H9 (cell line): ENCODE data around the gene CHORDC1. TPM values are rescaled to one million over a fixed set of nuclear protein-coding genes. Genes with fewer than 3 reads are reported as not detected.

Experiments
- DNase-seq: peaks from one replicate; pipeline ENCODE4 v3.0.0-alpha.2; 2017
- H2AFZ ChIP-seq: one replicate; pipeline ENCODE4 v1.6.1; 2013; ENCODE audit warnings: mild to moderate bottlenecking, low read length, control low read depth, moderate library complexity
- H2AK5ac ChIP-seq: 2 replicates; pipeline ENCODE4 v1.6.1; 2013; ENCODE audit warnings: low read length, control low read depth, mixed read lengths; ENCODE audit not compliant: insufficient read length
- H2BK120ac ChIP-seq: one replicate; pipeline ENCODE4 v1.6.1; 2013; ENCODE audit warnings: low read depth, mild to moderate bottlenecking, low read length, control low read depth, inconsistent platforms; ENCODE audit not compliant: poor library complexity, severe bottlenecking
- H2BK12ac ChIP-seq: 2 replicates; pipeline ENCODE4 v1.6.1; 2013; ENCODE audit warnings: low read length, control low read depth, mixed read lengths, low read depth; ENCODE audit not compliant: insufficient read length
- H2BK15ac ChIP-seq: 2 replicates; pipeline ENCODE4 v1.6.1; 2013; ENCODE audit warnings: low read depth, low read length, control low read depth
- H2BK20ac ChIP-seq: one replicate; pipeline ENCODE4 v1.6.1; 2013; ENCODE audit warnings: low read depth, mild to moderate bottlenecking, low read length, control low read depth, inconsistent platforms; ENCODE audit not compliant: poor library complexity, severe bottlenecking
- H2BK5ac ChIP-seq: 2 replicates; pipeline ENCODE4 v1.6.1; 2013; ENCODE audit warnings: low read length, control low read depth, mixed read lengths; ENCODE audit not compliant: insufficient read length
- H3K14ac ChIP-seq: 2 replicates; pipeline ENCODE4 v1.6.1; 2013; ENCODE audit warnings: low read length, control low read depth; ENCODE audit not compliant: insufficient read depth
- H3K18ac ChIP-seq: 2 replicates; pipeline ENCODE4 v1.6.1; 2013; ENCODE audit warnings: low read depth, mild to moderate bottlenecking, mixed read lengths, low read length, control low read depth; ENCODE audit not compliant: insufficient read length
- H3K23ac ChIP-seq: 2 replicates; pipeline ENCODE4 v1.6.1; 2013; ENCODE audit warnings: low read length, control low read depth, mixed read lengths, low read depth; ENCODE audit not compliant: insufficient read length
- H3K23me2 ChIP-seq: 2 replicates; pipeline ENCODE4 v1.6.1; 2013; ENCODE audit warnings: low read depth, mild to moderate bottlenecking, mixed read lengths, low read length, control low read depth; ENCODE audit not compliant: insufficient read length, poor library complexity, severe bottlenecking
- H3K27ac ChIP-seq: 2 replicates; pipeline ENCODE4 v1.5.1; 2013; ENCODE audit warnings: low read length, control low read depth, mixed read lengths, low read depth; ENCODE audit not compliant: insufficient read length
- H3K27me3 ChIP-seq: 2 replicates; pipeline ENCODE4 v1.6.1; 2013; ENCODE audit warnings: low read length, control low read depth, inconsistent platforms; ENCODE audit not compliant: insufficient read depth
- H3K4ac ChIP-seq: 2 replicates; pipeline ENCODE4 v1.6.1; 2013; ENCODE audit warnings: low read depth, mild to moderate bottlenecking, control low read depth, inconsistent platforms, low read length, moderate library complexity
- H3K4me1 ChIP-seq: 2 replicates; pipeline ENCODE4 v1.6.1; 2013; ENCODE audit warnings: low read length, control low read depth, inconsistent platforms; ENCODE audit not compliant: insufficient read depth
- H3K4me2 ChIP-seq: 2 replicates; pipeline ENCODE4 v1.6.1; 2013; ENCODE audit warnings: low read length, control low read depth, mixed read lengths; ENCODE audit not compliant: insufficient read length, insufficient read depth
- H3K56ac ChIP-seq: 2 replicates; pipeline ENCODE4 v1.6.1; 2013; ENCODE audit warnings: low read depth, mild to moderate bottlenecking, mixed read lengths, low read length, control low read depth; ENCODE audit not compliant: insufficient read length
- H3K79me1 ChIP-seq: 2 replicates; pipeline ENCODE4 v1.6.1; 2013; ENCODE audit warnings: low read depth, mild to moderate bottlenecking, moderate library complexity, low read length, control low read depth, inconsistent platforms; ENCODE audit not compliant: insufficient read depth, poor library complexity, severe bottlenecking
- H3K79me2 ChIP-seq: 2 replicates; pipeline ENCODE4 v1.6.1; 2013; ENCODE audit warnings: low read length, control low read depth, inconsistent platforms; ENCODE audit not compliant: insufficient read depth
- H3K9ac ChIP-seq: 2 replicates; pipeline ENCODE4 v1.6.1; 2013; ENCODE audit warnings: low read length, control low read depth, mixed read lengths; ENCODE audit not compliant: insufficient read length; ENCODE audit errors: extremely low read depth
- H3K9me3 ChIP-seq: one replicate; pipeline ENCODE4 v1.6.1; 2013; ENCODE audit warnings: low read depth, low read length, inconsistent platforms; ENCODE audit not compliant: control insufficient read depth
- H3T11ph ChIP-seq: one replicate; pipeline ENCODE4 v1.6.1; 2013; ENCODE audit warnings: mild to moderate bottlenecking, low read length, control low read depth, inconsistent platforms
- H4K20me1 ChIP-seq: one replicate; pipeline ENCODE4 v1.6.1; 2013; ENCODE audit not compliant: control insufficient read depth, insufficient read length, insufficient read depth
- H4K5ac ChIP-seq: 2 replicates; pipeline ENCODE4 v1.6.1; 2013; ENCODE audit warnings: low read depth, mild to moderate bottlenecking, mixed read lengths, low read length, control low read depth; ENCODE audit not compliant: insufficient read length
- H4K8ac ChIP-seq: replicated peaks from 2 replicates; pipeline ENCODE4 v1.6.1; 2013; ENCODE audit warnings: low read length, control low read depth, mixed read lengths, low read depth; ENCODE audit not compliant: insufficient read length
- H4K91ac ChIP-seq: 2 replicates; pipeline ENCODE4 v1.6.1; 2013; ENCODE audit warnings: low read depth, mild to moderate bottlenecking, moderate library complexity, mixed read lengths, low read length, control low read depth; ENCODE audit not compliant: insufficient read length
- H3K27ac Mint-ChIP-seq, 3 experiments: 2 replicates in 2 of 3; 3 replicates in 1 of 3; pipeline ENCODE4 v1.8.0; 2020 to 2021; ENCODE audit warnings: mixed read lengths in 3 of 3, mild to moderate bottlenecking in 1 of 3, moderate library complexity in 1 of 3
- H3K27me3 Mint-ChIP-seq: 2 replicates; pipeline ENCODE4 v1.8.0; 2021; ENCODE audit warnings: low read depth, mild to moderate bottlenecking, moderate library complexity, mixed read lengths
- H3K36me3 Mint-ChIP-seq, 3 experiments: 2 replicates in 2 of 3; 3 replicates in 1 of 3; pipeline ENCODE4 v1.8.0; 2020 to 2021; ENCODE audit warnings: low read depth in 3 of 3, mixed read lengths in 3 of 3; ENCODE audit not compliant: insufficient read depth in 1 of 3
- H3K4me1 Mint-ChIP-seq, 2 experiments: 2 replicates each; pipeline ENCODE4 v1.8.0; 2020; ENCODE audit warnings: mixed read lengths in 2 of 2
- H3K4me3 Mint-ChIP-seq, 2 experiments: 2 replicates in 1 of 2; 3 replicates in 1 of 2; pipeline ENCODE4 v1.8.0; 2020 to 2021; ENCODE audit warnings: mild to moderate bottlenecking in 2 of 2, mixed read lengths in 2 of 2, moderate library complexity in 1 of 2
- H3K9me3 Mint-ChIP-seq, 2 experiments: 2 replicates in 1 of 2; 3 replicates in 1 of 2; pipeline ENCODE4 v1.8.0; 2020; ENCODE audit warnings: mild to moderate bottlenecking in 2 of 2, mixed read lengths in 2 of 2, moderate library complexity in 1 of 2
- CTCF ChIP-seq: fragments of 200-600 bp; sonication (generic); conservative IDR thresholded peaks from 3 replicates; pipeline ENCODE4 v1.8.0; 2021; ENCODE audit warnings: antibody characterized with exemption, mild to moderate bottlenecking
- WGBS: extraction: QIAGEN DNeasy Blood & Tissue Kit; methylation state at CpG from one replicate; pipeline ENCODE4 v1.1.7; 2013; ENCODE audit warnings: missing lambda C conversion rate, low lambda C conversion rate, mixed read lengths; ENCODE audit not compliant: insufficient read length; ENCODE audit errors: extremely low coverage; 5-methylcytosine and 5-hydroxymethylcytosine counted together
- total RNA-seq: library from RNA; stranded (reverse); gene quantifications from 2 replicates; pipeline ENCODE4 v1.2.1, GENCODE V29; 2021

CHORDC1 gene
- total RNA-seq, 1 experiment from 2014 or later = 77.7 TPM

GRCh38 chr11:90197377-90197776 lies 25.5 kb downstream of the CHORDC1 start:
- no peak overlapping the region for H3K9ac ChIP-seq
- H3K18ac ChIP-seq = no peak overlapping the region
- no peaks in the 10 kb centered on the region for H3K9me3 ChIP-seq
- Mint-ChIP-seq H3K27me3 (no peaks in the 10 kb centered on the region), H3K4me3 (no peak overlapping the region), H3K27ac (peak overlapping the region in 2 of 3 experiments; percentile 18 to 69; a peak in 3 of 7 replicates), H3K9me3 (no peaks in the 10 kb centered on the region), H3K36me3 (peaks cover 6 to 27% (median 8%) of the 10 kb centered on the region in 3 experiments; a peak in 6 of 7 replicates), H3K4me1 (peaks cover 3 to 6% of the 10 kb centered on the region in 2 experiments; a peak in 3 of 4 replicates)
- no peak overlapping the region for H2BK12ac ChIP-seq
- H4K91ac ChIP-seq = no peak overlapping the region
- no peak for TF ChIP-seq CTCF
- H3K23me2 ChIP-seq = no peaks in the 10 kb centered on the region
- H3K14ac ChIP-seq = no peak overlapping the region
- no peak for DNase-seq
- no peak overlapping the region for H2BK15ac ChIP-seq
- H2AK5ac ChIP-seq = no peak overlapping the region
- H3K4me2 ChIP-seq = no peak overlapping the region
- H4K5ac ChIP-seq = no peak overlapping the region
- no peak overlapping the region for H3T11ph ChIP-seq
- H3K56ac ChIP-seq = no peak overlapping the region
- no peak overlapping the region for H2BK5ac ChIP-seq
- no CpG with 5 or more reads among the region's 1 CpG for WGBS
- no peak overlapping the region for H4K8ac ChIP-seq
- H2BK20ac ChIP-seq = no peak overlapping the region
- no peaks in the 10 kb centered on the region for H3K79me2 ChIP-seq
- H3K27me3 ChIP-seq = no peaks in the 10 kb centered on the region
- no peak overlapping the region for H3K23ac ChIP-seq
- H3K79me1 ChIP-seq = no peaks in the 10 kb centered on the region
- no peak overlapping the region for H3K27ac ChIP-seq
- H2AFZ ChIP-seq = no peak overlapping the region
- H4K20me1 ChIP-seq = no peaks in the 10 kb centered on the region
- H3K4ac ChIP-seq = no peak overlapping the region
- no peaks in the 10 kb centered on the region for H3K4me1 ChIP-seq
- no peak overlapping the region for H2BK120ac ChIP-seq
